Ovary (tissue), 9 donors: ENCODE results near the gene ZMIZ1. TPM values are rescaled to one million over a fixed set of nuclear protein-coding genes. Genes with fewer than 3 reads are reported as not detected.

Experiments
- DNase-seq, 5 donors: peaks; one replicate each; pipeline ENCODE4 v3.0.0-alpha.2; 2019 to 2020
- H3K27ac ChIP-seq, 2 donors: fragments of 200-600 bp; one replicate each; pipeline versions ENCODE4 v1.5.1 to v1.8.0; 2019 to 2022
- H3K27me3 ChIP-seq: fragments of 200-600 bp; one replicate; pipeline ENCODE4 v1.8.0; 2022
- H3K36me3 ChIP-seq: fragments of 200-600 bp; sonication (generic); one replicate; pipeline ENCODE4 v1.5.1; 2019
- H3K4me1 ChIP-seq: one replicate; pipeline ENCODE4 v1.8.1; 2013; ENCODE audit warnings: mild to moderate bottlenecking, moderate library complexity; ENCODE audit not compliant: insufficient read depth
- H3K4me3 ChIP-seq: fragments of 200-600 bp; sonication (generic); one replicate; pipeline ENCODE4 v1.5.1; 2017
- H3K9me3 ChIP-seq, 2 donors: fragments of 200-600 bp in 1 of 2; sonication (generic) in 1 of 2; one replicate each; pipeline versions ENCODE4 v1.5.1 to v1.8.1; 2013 to 2019; ENCODE audit warnings: mild to moderate bottlenecking in 1 of 2, moderate library complexity in 1 of 2
- CTCF ChIP-seq, 3 donors: fragments of 450-650 bp in 2 of 3; fragments of 200-600 bp in 1 of 3; IDR thresholded peaks; one replicate each; pipeline versions ENCODE4 v1.5.1 to v1.8.0; 2016 to 2022; ENCODE audit warnings: antibody characterized with exemption in 3 of 3, mild to moderate bottlenecking in 1 of 3
- EP300 ChIP-seq: sonication (generic); formaldehyde crosslinking; IDR thresholded peaks from one replicate; pipeline ENCODE4 v1.6.1; 2017; ENCODE audit warnings: antibody characterized with exemption
- POLR2A ChIP-seq: fragments of 450-650 bp; IDR thresholded peaks from one replicate; pipeline ENCODE4 v1.6.1; 2017; ENCODE audit warnings: antibody characterized with exemption, mild to moderate bottlenecking, moderate library complexity
- WGBS, 3 donors: extraction: QIAGEN DNeasy Blood & Tissue Kit in 1 of 3; methylation state at CpG; one replicate each; pipeline versions ENCODE4 v1.1.5 to v1.1.7; 2013 to 2017; 5-methylcytosine and 5-hydroxymethylcytosine counted together
- intact Hi-C, 4 donors: fragments of 100-400 bp; cut with DNase I; formaldehyde crosslinking; loops; one replicate each; pipeline versions ENCODE4 v1.11.0 to v1.15.1; 2022 to 2023
- polyA plus RNA-seq, 2 donors: library from polyadenylated mRNA; stranded (reverse); fragments of 200-250 nt in 1 of 2; fragments of 350-450 nt in 1 of 2; fragmentation: Illumina TruSeq in 1 of 2; extraction: RNeasy Lipid Tissue Mini Kit (QIAGEN cat#74804) in 1 of 2; gene quantifications; one replicate each; pipeline ENCODE4 v1.2.3, GENCODE V29; 2013 to 2014
- total RNA-seq, 7 donors: library from RNA; depleted of rRNA in 2 of 7; stranded (reverse); fragments of >200 nt in 2 of 7; fragmentation: NEBNext Ultra II Directional in 3 of 7; extraction: Animal tissue kit (Norgen Biotek cat#: 25700) in 3 of 7; gene quantifications; one replicate each; pipeline versions ENCODE4 v1.1.0 to v1.2.4, GENCODE V29; 2016 to 2023
- donor health status: DM: no; HTN: no; CAD: no; lungs with moderate emphysema.
- donor health status: DM: no; HTN: no; CAD: no.
- donor health status: Bipolar disorder and iron deficiency.
- donor health status: DM: yes; HTN: yes; CAD: no.
- donor health status: DM: no; HTN: no; CAD: no.
- donor health status: DM: yes; HTN: yes; CAD: no.

ZMIZ1 gene
- total and polyA plus RNA-seq, 9 donors = 30.3 to 117 (median 69.1) TPM

DNA sequence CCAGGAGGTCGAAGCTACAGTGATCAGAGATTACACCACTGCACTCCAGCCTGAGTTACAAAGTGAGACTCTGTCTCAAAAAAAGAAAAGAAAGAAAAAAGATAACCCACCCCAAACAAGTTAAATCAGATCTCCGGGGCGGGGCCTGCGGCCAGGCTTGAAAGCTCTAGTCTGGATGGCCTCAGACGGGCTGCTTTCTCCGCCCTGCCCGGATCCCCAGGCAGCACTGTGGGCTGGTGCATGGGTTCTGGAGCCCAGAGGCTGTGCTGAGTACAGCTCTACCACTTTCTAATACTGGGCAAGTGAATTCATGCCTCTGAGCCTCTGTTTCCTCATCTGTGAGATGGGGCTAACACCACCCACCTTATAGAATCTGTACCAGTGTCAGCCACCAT is 83.7 kb downstream of the ZMIZ1 start:
- DNase-seq = no peak
- WGBS, 3 donors = 70 to 82% (median 75%) methylated on average over 7 of the region's 7 CpGs
- no peak overlapping the region for H3K4me3 ChIP-seq
- intact Hi-C loops = no loop called here
- H3K36me3 ChIP-seq = no peaks in the 10 kb centered on the region
- no peaks in the 10 kb centered on the region for H3K9me3 ChIP-seq
- H3K4me1 ChIP-seq = peaks cover 64% of the 10 kb centered on the region
- H3K27ac ChIP-seq = peak overlapping the region; percentile 4 to 71
- TF ChIP-seq EP300 (no peak), POLR2A (no peak), CTCF (IDR thresholded peaks at IDR 0.05) (no peak)
- H3K27me3 ChIP-seq = no peaks in the 10 kb centered on the region

- no peak overlapping the region for H3K4me3 ChIP-seq
- no peaks in the 10 kb centered on the region for H3K36me3 ChIP-seq
- intact Hi-C loops = no loop called here
- H3K4me1 ChIP-seq = peaks cover 64% of the 10 kb centered on the region
- 77 to 85% (median 82%) methylated on average over 10 of the region's 10 CpGs for WGBS, 3 donors
- peak in 1 of 5 donors; percentile 60 for DNase-seq
- no peaks in the 10 kb centered on the region for H3K27me3 ChIP-seq
- H3K27ac ChIP-seq = peak overlapping the region; percentile 18 to 71
- TF ChIP-seq CTCF (IDR thresholded peaks at IDR 0.05) (no peak), EP300 (no peak), POLR2A (no peak)
- no peaks in the 10 kb centered on the region for H3K9me3 ChIP-seq
Measured at GRCh38 chr10:79153745-79154144, 85.0 kb downstream of the ZMIZ1 start.

- peaks cover 61% of the 10 kb centered on the region for H3K4me1 ChIP-seq
- no peak overlapping the region for H3K4me3 ChIP-seq
- no peaks in the 10 kb centered on the region for H3K27me3 ChIP-seq
- intact Hi-C loops = no loop called here
- DNase-seq = no peak
- H3K9me3 ChIP-seq = no peaks in the 10 kb centered on the region
- H3K27ac ChIP-seq = peak overlapping the region in 1 of 2 donors; percentile 26
- 72 to 75% (median 74%) methylated on average over 14 of the region's 14 CpGs for WGBS, 3 donors
- TF ChIP-seq CTCF (IDR thresholded peaks at IDR 0.05) (no peak), POLR2A (no peak), EP300 (no peak)
- H3K36me3 ChIP-seq = no peaks in the 10 kb centered on the region
Measured at GRCh38 chr10:79155301-79156081, 86.7 kb downstream of the ZMIZ1 start.

GRCh38 chr10:79156334-79157274 is 87.8 kb downstream of the ZMIZ1 start:
- H3K36me3 ChIP-seq = no peaks in the 10 kb centered on the region
- H3K27me3 ChIP-seq = no peaks in the 10 kb centered on the region
- peaks cover 57% of the 10 kb centered on the region for H3K4me1 ChIP-seq
- no peak for DNase-seq
- WGBS, 3 donors = 81 to 89% (median 87%) methylated on average over 21 to 22 of the region's 22 CpGs
- TF ChIP-seq CTCF (IDR thresholded peaks at IDR 0.05) (no peak), POLR2A (no peak), EP300 (no peak)
- intact Hi-C loops = no loop called here
- H3K27ac ChIP-seq = peak overlapping the region in 1 of 2 donors; percentile 62
- no peaks in the 10 kb centered on the region for H3K9me3 ChIP-seq
- no peak overlapping the region for H3K4me3 ChIP-seq
